HG02840 (cell line): ENCODE data around the gene PLSCR4.
"Not testable (repeated sequence)": the region's sequence is repeated elsewhere in the genome, so short reads cannot be mapped to it uniquely, and the experiment has no call there.

ENCODE experiments used
- ATAC-seq: cut with Tn5 transposase; IDR thresholded peaks from one replicate; pipeline ENCODE4 v1.9.1; 2021; ENCODE audit warnings: mild to moderate bottlenecking, moderate library complexity, moderate number of reproducible peaks; ENCODE audit not compliant: unreplicated experiment, low FRiP score

The PLSCR4 gene

GRCh38 chr3:146249921-146250320 lies 984 bp downstream of the PLSCR4 start:
- no peak for ATAC-seq

- no peak for ATAC-seq
These were observed 3.0 kb downstream of the PLSCR4 start for GRCh38 chr3:146247911-146248310.

- no peak for ATAC-seq
These were observed 4.4 kb downstream of the PLSCR4 start for GRCh38 chr3:146246526-146246925.

- no peak for ATAC-seq
These were observed 7.3 kb downstream of the PLSCR4 start for GRCh38 chr3:146243559-146243958.

- ATAC-seq = no peak
These were observed 9.2 kb downstream of the PLSCR4 start for GRCh38 chr3:146241523-146242240.

- ATAC-seq = no peak
These were observed 17.4 kb downstream of the PLSCR4 start for GRCh38 chr3:146233487-146233886.

GRCh38 chr3:146227486-146227885 lies 23.4 kb downstream of the PLSCR4 start:
- ATAC-seq = no peak

GRCh38 chr3:146226881-146227280 lies 24.0 kb downstream of the PLSCR4 start:
- no peak for ATAC-seq

GRCh38 chr3:146225458-146225857 lies 25.4 kb downstream of the PLSCR4 start:
- ATAC-seq = not testable (repeated sequence)

GRCh38 chr3:146223401-146224373 lies 27.2 kb downstream of the PLSCR4 start:
- no peak for ATAC-seq

GRCh38 chr3:146222204-146223046 lies 28.5 kb downstream of the PLSCR4 start:
- no peak for ATAC-seq

- no peak for ATAC-seq
These were observed 29.6 kb downstream of the PLSCR4 start for GRCh38 chr3:146221276-146221675.

GRCh38 chr3:146218880-146219866 lies 31.7 kb downstream of the PLSCR4 start:
- no peak for ATAC-seq

- no peak for ATAC-seq
These were observed 33.6 kb downstream of the PLSCR4 start for GRCh38 chr3:146217324-146217723.

- no peak for ATAC-seq
These were observed 36.4 kb downstream of the PLSCR4 start for GRCh38 chr3:146214493-146214892.

- no peak for ATAC-seq
These were observed 41.5 kb downstream of the PLSCR4 start for GRCh38 chr3:146209371-146209770.

- ATAC-seq = no peak
These were observed 47.1 kb downstream of the PLSCR4 start for GRCh38 chr3:146203776-146204175.

- no peak for ATAC-seq
These were observed 50.3 kb downstream of the PLSCR4 start for GRCh38 chr3:146200461-146201220.

- ATAC-seq = no peak
These were observed 51.1 kb downstream of the PLSCR4 start for GRCh38 chr3:146199762-146200161.
